HG02759 (cell line): ENCODE measurements around the gene CFP.

ENCODE experiments used
- ATAC-seq: cut with Tn5 transposase; IDR thresholded peaks from one replicate; pipeline ENCODE4 v1.9.1; 2021; ENCODE audit warnings: mild to moderate bottlenecking, moderate library complexity; ENCODE audit not compliant: unreplicated experiment

Gene CFP

DNA sequence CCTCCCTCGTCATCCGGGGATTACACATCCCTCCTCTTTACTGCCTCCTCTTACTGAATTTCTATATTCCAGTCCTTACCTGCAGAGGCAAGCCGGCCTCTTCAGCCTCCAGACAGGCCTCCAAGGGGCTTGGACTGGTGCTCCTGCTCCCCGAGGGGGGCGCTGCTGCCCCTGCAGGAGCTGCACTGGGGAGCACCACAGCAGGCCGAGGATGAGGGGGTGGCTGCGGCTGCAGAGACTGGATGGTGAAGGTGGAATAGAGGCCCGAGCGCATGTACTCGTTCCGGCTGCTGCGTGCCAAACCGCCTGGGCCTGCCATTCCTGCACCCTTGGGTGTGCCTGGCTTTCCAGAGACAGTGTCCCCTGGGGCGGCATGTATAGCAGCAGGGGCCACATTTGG, 9.1 kb upstream of the CFP start:
- ATAC-seq: no peak

DNA sequence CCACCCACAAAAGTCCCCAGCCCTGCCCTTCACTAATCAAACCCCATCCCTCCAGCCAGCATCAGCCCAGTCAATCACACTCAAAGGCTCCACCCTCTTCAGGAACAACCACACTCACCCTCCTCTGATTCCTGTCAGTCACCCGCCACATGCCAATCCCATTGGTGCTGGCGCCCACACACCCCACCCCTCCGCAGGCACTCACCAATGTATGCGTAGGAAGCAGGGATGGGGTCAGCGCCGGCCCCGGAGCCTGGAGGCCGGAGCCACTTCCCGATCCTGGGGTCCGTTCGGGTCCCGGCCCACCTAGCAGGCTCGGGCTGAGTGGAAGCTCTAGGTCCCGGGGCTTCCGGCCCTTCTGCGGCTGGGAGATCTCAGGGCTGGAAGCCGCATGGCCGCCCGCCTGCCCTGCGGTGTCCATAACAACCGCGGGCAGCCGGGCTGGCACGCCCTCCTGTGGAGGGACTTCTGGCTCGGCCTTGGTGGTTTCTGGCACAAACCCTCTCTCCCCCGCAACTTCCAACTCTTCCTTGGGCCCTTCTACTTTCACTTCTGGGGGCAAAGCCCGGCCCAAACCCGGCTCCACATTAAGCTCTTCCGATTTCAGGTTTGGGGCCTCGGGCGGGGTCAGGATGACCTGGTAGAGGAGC, 7.9 kb upstream of the CFP start:
- peak; percentile 88 for ATAC-seq

DNA sequence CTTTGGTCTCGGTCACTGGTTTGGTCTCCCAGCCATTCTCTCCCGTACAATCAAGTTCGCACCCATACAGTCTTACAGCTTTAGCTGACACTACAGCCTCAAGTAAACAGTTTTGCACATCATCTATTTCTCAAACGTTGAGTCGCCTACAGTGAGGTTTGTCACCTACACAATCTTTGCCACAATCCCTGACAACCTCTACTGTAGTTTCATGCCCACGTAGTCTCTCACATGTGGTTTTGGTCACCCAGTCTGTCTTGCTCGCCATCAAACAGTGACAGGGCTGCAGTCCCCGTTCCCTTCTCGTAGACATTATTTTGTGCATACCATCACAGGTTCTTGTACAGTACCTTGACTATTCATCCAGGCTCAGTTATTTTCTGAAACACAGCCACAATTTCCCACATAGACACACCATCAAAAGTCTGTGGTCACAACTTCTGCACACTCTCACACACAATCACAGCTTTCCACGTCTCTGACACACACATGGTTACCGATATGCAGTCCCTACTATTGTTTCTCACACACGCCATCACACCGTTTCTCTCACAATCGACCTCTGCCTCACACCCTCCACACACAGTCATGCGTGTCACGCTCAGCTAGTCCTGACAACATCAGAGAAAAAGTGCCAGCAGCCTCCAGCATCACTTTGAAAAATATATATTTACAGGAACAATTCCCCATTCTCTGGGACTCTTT, 5.3 kb upstream of the CFP start:
- no peak for ATAC-seq

GRCh38 chrX:47633689-47634590, 4.2 kb upstream of the CFP start:
- ATAC-seq: no peak

DNA sequence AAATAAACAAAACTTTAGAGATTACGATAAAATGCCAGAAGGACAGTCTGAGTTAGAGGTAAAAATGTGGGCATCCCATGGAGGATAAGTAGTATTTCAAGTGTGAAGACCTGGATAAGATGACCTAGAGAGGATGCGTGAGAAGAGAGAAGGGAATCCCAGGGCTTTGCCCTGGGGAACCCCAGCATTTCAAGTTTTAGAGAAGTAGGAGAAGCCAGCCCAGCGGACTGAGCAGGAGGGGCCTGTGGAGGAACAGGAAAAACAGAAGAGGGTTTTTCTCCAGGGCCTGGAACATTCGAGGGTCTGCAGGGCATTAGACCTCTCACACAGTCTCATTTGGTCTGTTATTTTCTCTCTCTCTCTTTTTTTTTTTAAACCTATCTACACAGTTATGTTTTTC, 2.9 kb upstream of the CFP start:
- no peak for ATAC-seq

DNA sequence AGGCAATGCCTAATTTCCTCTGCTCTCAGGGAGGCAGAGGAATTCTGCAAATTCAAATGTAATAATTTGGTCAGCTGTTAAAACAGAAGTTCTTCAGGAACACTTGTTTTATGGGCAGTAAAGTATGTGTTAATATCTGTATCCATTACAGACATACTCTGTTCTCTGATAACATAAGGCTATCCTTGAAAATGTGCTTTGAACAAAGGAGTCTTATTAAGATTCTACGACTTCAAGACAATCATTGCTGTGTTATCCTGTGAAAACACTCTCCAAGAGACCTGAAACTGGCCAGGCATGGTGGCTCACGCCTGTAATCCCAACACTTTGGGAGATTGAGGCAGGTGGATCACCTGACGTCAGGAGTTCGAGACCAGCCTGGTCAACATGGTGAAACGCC, 1.9 kb upstream of the CFP start:
- ATAC-seq: no peak

DNA sequence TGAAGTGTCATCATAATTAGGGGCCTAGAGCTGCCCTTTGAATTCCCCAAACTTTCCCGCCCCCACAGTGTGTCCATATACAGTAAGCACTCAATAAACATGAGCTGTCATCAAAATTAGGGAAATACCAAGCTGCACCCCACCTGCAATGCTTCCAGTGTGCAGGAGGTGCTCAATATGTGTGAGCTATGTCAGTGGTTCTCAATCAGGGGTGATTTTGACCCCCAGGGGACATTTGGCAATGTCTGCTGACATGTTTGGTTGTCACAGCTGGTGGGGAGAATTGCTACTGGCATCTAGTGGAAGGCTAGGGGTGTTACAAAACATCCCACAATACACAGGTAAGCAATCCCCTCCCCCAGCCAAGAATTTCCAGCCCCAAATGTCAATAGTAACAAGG, 748 bp downstream of the CFP start:
- no peak for ATAC-seq

GRCh38 chrX:47625365-47625764, 4.4 kb downstream of the CFP start:
- no peak for ATAC-seq

DNA sequence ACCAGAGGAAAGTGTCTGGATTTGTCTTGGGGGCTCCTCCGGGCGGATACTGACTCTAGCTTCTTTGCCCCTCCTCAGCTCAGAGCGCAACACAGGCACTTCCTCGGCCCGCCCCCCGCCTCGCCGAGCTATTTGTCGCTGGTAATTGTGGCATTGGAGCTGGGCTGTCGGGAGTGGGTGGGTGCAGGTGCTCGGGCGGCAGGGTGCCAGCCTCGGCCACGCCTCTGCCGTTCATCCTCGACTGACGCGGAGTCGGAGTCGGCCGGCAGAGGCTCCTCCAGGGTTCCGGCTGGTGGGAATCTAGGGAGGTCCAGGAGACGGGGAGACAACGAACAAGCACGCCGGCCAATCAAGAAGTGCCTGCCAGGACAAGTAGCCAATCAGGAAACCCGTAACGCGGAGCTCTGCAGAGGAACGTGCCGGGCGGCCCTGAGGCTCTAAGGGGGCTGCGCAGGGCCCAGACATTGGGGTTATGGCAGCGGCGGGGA, 6.1 kb downstream of the CFP start:
- no peak for ATAC-seq

DNA sequence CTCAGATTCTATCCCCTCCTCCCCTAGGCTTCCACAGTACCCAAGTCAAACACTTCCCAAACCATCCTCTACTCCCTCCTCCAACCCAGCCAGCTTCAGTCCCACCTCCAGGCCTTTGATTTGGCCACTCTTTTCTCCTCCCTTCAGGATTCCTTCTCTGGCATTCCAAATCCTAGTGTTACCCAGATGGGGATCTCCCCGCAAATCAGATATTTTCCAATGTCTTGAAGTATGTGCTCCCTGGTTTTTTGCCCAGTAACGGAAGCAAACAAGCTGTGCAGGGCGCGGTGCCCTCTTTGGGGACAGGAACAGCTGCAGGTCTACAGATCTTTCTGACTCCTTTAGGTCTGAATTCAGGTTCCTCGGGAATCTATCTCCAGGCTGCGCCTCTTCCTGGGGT, 7.9 kb downstream of the CFP start:
- no peak for ATAC-seq

DNA sequence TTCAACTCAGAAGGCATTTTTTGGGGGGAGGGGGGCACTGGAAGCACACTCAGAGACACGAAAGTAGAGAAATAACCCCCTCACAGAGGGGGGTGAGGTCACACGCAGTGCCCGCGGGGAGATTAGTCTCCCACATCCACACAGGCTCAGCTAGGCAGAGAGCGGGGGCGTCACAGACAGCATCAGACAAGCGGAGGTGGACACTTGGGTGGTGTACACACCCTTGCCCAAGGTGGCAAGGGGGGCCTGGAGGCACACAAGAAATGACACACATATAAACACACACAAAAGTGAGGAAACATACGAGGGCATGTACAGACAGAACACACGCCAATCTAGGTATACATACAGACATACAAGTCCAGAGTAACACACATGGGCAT, 9.4 kb downstream of the CFP start:
- ATAC-seq: no peak

DNA sequence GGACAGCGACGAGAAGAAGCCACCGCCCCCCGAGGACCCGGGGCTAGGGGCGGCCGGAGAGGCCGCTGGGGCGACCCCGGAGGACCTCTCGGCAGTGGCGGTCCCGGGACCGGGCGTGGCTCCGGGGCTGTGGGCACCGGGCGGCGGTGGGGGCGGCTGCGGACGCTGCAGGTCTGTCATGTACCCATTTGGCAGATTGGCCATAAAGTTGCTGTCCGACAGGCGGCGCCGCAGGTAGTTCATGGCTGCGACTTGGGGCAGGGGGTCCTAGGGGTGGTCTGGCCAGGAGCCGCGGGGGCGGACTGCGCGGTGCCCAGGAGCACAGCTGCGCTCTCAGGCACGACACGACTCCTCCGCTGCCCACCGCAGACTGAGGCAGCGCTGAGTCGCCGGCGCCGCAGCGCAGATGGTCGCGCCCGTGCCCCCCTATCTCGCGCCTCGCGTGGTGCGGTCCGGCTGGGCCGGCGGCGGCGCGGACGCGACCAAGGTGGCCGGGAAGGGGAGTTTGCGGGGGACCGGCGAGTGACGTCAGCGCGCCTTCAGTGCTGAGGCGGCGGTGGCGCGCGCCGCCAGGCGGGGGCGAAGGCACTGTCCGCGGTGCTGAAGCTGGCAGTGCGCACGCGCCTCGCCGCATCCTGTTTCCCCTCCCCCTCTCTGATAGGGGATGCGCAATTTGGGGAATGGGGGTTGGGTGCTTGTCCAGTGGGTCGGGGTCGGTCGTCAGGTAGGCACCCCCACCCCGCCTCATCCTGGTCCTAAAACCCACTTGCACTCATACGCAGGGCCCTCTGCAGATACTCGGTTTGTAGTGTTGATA, 10.0 kb downstream of the CFP start, which contains the start of gene SYN1:
TSS of gene SYN1 (minus strand) at position 372 of the 817 bp plus-strand sequence. CDS start at position 243, 129 bp downstream.
- peak; percentile 78 for ATAC-seq

DNA sequence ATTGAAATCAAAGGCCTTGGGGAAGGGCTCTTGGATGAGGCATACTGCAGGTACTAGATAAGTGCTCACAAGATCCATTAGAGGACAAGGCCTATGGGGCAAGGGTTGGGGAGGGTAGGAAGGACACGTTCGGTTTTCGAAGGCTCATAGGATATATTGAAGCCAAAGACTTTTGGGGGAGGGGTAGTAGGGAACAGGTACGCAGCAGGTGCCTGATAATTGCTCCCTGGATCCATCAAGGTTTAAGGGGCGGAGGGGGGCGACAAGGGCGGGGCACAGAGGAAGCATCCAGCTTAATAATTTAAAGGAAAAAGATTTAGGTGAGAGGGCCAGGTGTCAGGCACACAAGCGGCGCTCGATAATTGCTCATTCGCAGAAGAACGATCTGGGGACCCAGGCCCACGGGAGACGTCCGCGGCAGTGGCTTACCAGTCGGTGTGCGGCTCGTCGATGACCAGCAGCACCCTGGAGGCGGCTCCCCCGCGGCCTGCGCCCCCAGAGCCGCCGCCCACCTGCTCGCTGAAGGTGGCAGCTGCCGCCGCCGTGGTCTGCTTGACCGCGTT, 10.7 kb downstream of the CFP start:
- ATAC-seq: no peak

DNA sequence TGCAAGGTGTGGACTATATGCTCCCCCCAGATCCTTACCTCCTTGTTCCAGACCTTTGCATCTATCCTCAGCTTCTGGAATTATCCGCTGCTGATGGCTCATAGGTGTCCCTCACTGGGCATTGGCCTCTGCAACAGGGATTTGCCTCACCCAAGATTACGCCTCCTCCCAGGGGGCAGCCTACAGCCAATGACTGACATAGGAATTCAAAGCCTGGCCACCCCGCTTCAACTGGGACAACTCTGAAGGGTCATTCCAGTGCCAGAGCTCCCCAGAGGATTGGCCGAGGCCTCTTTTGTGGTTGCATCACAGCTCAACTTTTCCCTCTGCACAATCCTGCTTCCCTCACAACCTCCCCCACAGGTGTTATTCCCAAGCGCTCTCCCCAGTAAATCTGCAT, 15.1 kb downstream of the CFP start:
- no peak for ATAC-seq

DNA sequence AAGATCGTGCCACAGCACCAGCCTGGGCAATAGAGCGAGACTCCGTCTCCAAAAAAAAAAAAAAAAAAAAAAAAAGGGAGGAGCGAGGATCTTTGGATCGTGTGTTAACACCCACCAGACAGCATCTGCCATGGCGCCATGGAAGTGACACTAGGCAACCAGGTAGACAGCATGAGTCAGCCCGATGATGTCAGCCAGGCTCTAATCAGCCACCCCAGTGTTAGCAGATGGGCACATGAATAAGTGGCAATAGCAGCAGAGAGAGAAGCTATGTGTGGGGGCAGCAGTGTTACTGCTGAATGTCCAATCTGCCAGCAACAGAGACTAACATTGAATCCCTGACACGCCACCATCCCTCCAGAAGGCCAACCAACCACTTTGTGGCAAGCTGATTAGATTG, 16.6 kb downstream of the CFP start:
- ATAC-seq: no peak

GRCh38 chrX:47612418-47612817, 17.3 kb downstream of the CFP start:
- no peak for ATAC-seq

DNA sequence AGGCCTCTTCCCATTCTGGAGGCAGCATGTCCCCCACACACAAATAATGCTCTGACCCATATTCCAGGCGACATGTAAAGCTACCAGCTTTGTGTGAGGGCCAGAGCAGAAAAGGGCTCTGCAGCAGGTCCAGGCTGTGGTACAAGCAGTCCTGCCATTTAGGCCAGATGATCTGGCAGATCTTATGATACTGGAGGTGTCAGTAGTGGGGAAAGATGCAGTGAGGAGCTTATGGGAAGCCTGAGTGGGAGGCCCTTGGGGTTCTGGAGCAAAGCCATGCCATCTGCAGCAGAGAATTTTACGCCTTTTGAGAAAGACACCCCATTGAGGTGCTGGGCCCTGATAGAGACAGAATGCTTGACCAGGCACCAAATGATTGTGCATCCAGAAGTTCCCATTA, 17.8 kb downstream of the CFP start:
- no peak for ATAC-seq

GRCh38 chrX:47611489-47611888, 18.2 kb downstream of the CFP start:
- ATAC-seq: no peak

DNA sequence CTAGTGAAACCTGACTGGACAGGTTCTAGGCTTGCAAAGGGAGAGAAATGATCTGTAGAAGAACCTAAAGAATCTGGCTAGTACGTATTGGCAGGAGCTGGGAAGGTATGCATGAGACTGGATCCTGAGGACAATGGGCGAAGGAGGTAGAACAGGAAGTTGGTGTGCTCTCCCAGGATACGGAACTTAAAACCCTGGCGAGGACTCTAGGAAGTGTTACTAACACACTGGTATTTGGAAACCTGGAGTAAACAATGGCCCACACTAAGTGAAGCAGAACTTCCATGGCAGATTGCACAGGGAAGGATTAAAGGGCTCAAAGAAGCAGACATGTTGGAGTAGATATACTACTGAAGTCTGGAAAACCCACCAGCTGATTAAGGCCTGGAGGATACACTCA, 19.2 kb downstream of the CFP start:
- no peak for ATAC-seq

DNA sequence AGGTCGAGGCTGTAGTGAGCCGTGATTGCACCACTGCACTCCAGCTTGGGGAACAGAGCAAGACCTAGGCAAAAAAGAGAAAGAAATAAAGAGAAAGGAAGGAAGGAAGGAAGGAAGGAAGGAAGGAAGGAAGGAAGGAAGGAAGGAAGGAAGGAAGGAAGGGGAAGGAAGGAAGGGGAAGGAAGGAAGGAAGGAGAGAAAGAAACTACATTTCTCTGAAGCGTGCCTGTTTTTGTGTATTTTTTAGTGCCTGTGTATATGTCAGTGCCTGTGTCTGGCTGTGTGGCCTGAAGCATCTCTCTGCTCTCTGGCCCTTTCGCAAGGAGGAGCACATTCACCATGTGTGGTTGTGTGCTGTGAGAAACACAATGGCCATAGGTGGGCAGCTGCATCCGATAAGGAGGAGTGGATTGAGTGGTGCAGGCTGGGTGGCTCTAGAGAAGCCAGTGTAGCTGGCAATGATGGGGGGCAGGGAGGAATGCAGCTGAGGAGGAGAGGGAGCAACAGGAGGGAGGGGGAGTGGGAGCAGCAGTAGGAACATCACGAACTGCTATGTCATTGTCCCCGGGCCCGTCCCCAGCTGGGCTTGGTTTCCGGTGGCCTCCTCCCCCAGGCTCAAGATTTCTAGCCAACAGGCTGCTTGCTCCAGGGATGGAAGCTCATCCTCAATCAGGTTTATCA, 21.5 kb downstream of the CFP start:
- ATAC-seq: no peak
